Panc1 (cell line): ENCODE data around the gene MRPS27. TPM values are rescaled to one million over a fixed set of nuclear protein-coding genes. Genes with fewer than 3 reads are reported as not detected.

Source experiments
- ATAC-seq: fragments of 200-7000 bp; cut with Tn5 transposase; 2 replicates; pipeline ENCODE4 v1.9.1; 2020; ENCODE audit warnings: mild to moderate bottlenecking, moderate library complexity
- BruUV-seq: library from RNA; stranded (reverse); fragments of 400-500 nt; replicated peaks from 2 replicates; lab custom pipeline; 2021; lab: Mats Ljungman, UMichigan
- CTCF ChIA-PET: fragments of 300-600 bp; sonication (Branson Sonifier 250); formaldehyde crosslinking; loops from one replicate; lab custom pipeline; 2022; ENCODE audit warnings: antibody characterized with exemption; lab: Charles Lee
- POLR2A ChIA-PET: fragments of 300-600 bp; sonication (Branson Sonifier 250); formaldehyde crosslinking; loops from one replicate; lab custom pipeline; 2022; ENCODE audit warnings: antibody characterized with exemption; lab: Charles Lee
- DNase-seq: peaks from one replicate; pipeline ENCODE4 v3.0.0-alpha.2; 2010; ENCODE audit warnings: low read depth, low spot score
- H3K27ac ChIP-seq: 2 replicates; pipeline ENCODE4 v1.5.1; 2011; ENCODE audit warnings: mild to moderate bottlenecking, low read length, inconsistent platforms
- H3K27me3 ChIP-seq: fragments of 200-500 bp; sonication (Bioruptor generic); 2 replicates; pipeline ENCODE4 v1.6.0; 2014; ENCODE audit warnings: low read length, inconsistent platforms; ENCODE audit not compliant: control insufficient read depth, insufficient read depth
- H3K36me3 ChIP-seq: fragments of 200-500 bp; sonication (Bioruptor generic); 2 replicates; pipeline ENCODE4 v1.5.1; 2014; ENCODE audit warnings: inconsistent platforms, mild to moderate bottlenecking, low read length, moderate library complexity; ENCODE audit not compliant: control insufficient read depth, insufficient read depth
- H3K4me1 ChIP-seq: 2 replicates; pipeline ENCODE4 v1.5.1; 2011; ENCODE audit warnings: inconsistent platforms, mild to moderate bottlenecking, low read length, moderate library complexity; ENCODE audit not compliant: control insufficient read depth, insufficient read depth
- H3K4me3 ChIP-seq, 2 experiments: 2 replicates each; pipeline ENCODE4 v1.5.1; 2011 to 2012; ENCODE audit warnings: low read depth in 2 of 2, low read length in 2 of 2, mild to moderate bottlenecking in 2 of 2, inconsistent platforms in 1 of 2, moderate library complexity in 1 of 2
- H3K9me3 ChIP-seq: fragments of 200-500 bp; sonication (Bioruptor generic); 2 replicates; pipeline ENCODE4 v1.5.1; 2014; ENCODE audit warnings: low read depth, mild to moderate bottlenecking, inconsistent platforms, low read length, moderate library complexity; ENCODE audit not compliant: control insufficient read depth, insufficient read depth
- CTCF ChIP-seq: fragments of 450-650 bp; IDR thresholded peaks from 2 replicates; pipeline ENCODE4 v1.5.1; 2017; ENCODE audit warnings: mild to moderate bottlenecking
- POLR2AphosphoS5 ChIP-seq: IDR thresholded peaks from 2 replicates; pipeline ENCODE4 v1.6.1; 2012; ENCODE audit warnings: mild to moderate bottlenecking, low read depth, low read length, moderate library complexity
- REST ChIP-seq, 2 experiments: IDR thresholded peaks; 2 replicates each; pipeline ENCODE4 v1.6.1; 2011 to 2012; ENCODE audit warnings: low read depth in 2 of 2, control low read depth in 1 of 2, low read length in 1 of 2, mild to moderate bottlenecking in 1 of 2, moderate library complexity in 1 of 2; ENCODE audit not compliant: insufficient read depth in 1 of 2
- SIN3A ChIP-seq: IDR thresholded peaks from 2 replicates; pipeline ENCODE4 v1.6.1; 2012; ENCODE audit warnings: low read depth, mild to moderate bottlenecking, low read length, moderate library complexity, borderline replicate concordance; ENCODE audit not compliant: insufficient read depth
- TCF7L2 ChIP-seq: IDR thresholded peaks from 2 replicates; pipeline ENCODE4 v1.6.1; 2011; ENCODE audit warnings: mild to moderate bottlenecking, low read depth, low read length, inconsistent platforms
- in situ Hi-C: cut with HindIII; loops from 2 replicates; pipeline ENCODE4 v1.10.0; 2016; ENCODE audit warnings: low sequenced_read_pairs, low pct_unique_long_range_greater_than_20kb
- intact Hi-C: fragments of 100-400 bp; cut with micrococcal nuclease; formaldehyde crosslinking; loops from one replicate; pipeline ENCODE4 v1.10.0; 2022; ENCODE audit not compliant: unreplicated experiment
- total RNA-seq: library from RNA; stranded (reverse); gene quantifications from one replicate; pipeline ENCODE4 v1.2.1, GENCODE V29; 2021; ENCODE audit not compliant: unreplicated experiment

The MRPS27 gene
- total RNA-seq, 1 experiment from 2014 or later: 67.2 TPM

GRCh38 chr5:72267685-72268084 is 52.4 kb downstream of the MRPS27 start:
- H3K36me3 ChIP-seq: peaks cover 2% of the 10 kb centered on the region; the same call in 1 of the 2 replicates
- H3K4me1 ChIP-seq: peaks cover 3% of the 10 kb centered on the region; the same call in 1 of the 2 replicates
- H3K9me3 ChIP-seq: no peaks in the 10 kb centered on the region
- H3K27me3 ChIP-seq: no peaks in the 10 kb centered on the region
- no peak for DNase-seq
- in situ Hi-C loops: no loop called here
- no peak overlapping the region for H3K27ac ChIP-seq
- intact Hi-C loops: no loop called here
- ChIA-PET POLR2A (no interaction called here), CTCF (interaction anchor here (0.6 kb wide), 1 partner anchor 106 kb away, joined by 9 read pairs; no protein-coding TSS in a partner anchor)
- H3K4me3 ChIP-seq: no peak overlapping the region
- BruUV-seq: no TSS peak
- no peak for ATAC-seq
- TF ChIP-seq TCF7L2 (no peak), REST (IDR thresholded peaks at IDR 0.05; ENCODE audit: insufficient read depth in 1 of 2, low read depth in 2 of 2, low read length in 1 of 2) (no peak), SIN3A (no peak), POLR2AphosphoS5 (no peak), CTCF (no peak)

- ATAC-seq (no peak), DNase-seq (no peak)
- in situ Hi-C loops (no loop called here), intact Hi-C loops (no loop called here)
- no peak for TF ChIP-seq REST (IDR thresholded peaks at IDR 0.05; ENCODE audit: insufficient read depth in 1 of 2, low read depth in 2 of 2, low read length in 1 of 2)
- TF ChIP-seq TCF7L2: no peak
- TF ChIP-seq CTCF: no peak
- TF ChIP-seq POLR2AphosphoS5: no peak
- TF ChIP-seq SIN3A: no peak
- H3K9me3 ChIP-seq: no peaks in the 10 kb centered on the region
- no TSS peak for BruUV-seq
- H3K36me3 ChIP-seq: peaks cover 2% of the 10 kb centered on the region; the same call in 1 of the 2 replicates
- ChIA-PET CTCF (no interaction called here), POLR2A (no interaction called here)
- no peak overlapping the region for H3K27ac ChIP-seq
- no peak overlapping the region for H3K4me3 ChIP-seq
- H3K4me1 ChIP-seq: peaks cover 3% of the 10 kb centered on the region; the same call in 1 of the 2 replicates
- H3K27me3 ChIP-seq: no peaks in the 10 kb centered on the region
These were observed 53.2 kb downstream of the MRPS27 start for GRCh38 chr5:72266862-72267261.
